ENCODE data around the gene CLPTM1L.
"Not testable (repeated sequence)": the region's sequence is repeated elsewhere in the genome, so short reads cannot be mapped to it uniquely, and the experiment has no call there.

The CLPTM1L gene

DNA sequence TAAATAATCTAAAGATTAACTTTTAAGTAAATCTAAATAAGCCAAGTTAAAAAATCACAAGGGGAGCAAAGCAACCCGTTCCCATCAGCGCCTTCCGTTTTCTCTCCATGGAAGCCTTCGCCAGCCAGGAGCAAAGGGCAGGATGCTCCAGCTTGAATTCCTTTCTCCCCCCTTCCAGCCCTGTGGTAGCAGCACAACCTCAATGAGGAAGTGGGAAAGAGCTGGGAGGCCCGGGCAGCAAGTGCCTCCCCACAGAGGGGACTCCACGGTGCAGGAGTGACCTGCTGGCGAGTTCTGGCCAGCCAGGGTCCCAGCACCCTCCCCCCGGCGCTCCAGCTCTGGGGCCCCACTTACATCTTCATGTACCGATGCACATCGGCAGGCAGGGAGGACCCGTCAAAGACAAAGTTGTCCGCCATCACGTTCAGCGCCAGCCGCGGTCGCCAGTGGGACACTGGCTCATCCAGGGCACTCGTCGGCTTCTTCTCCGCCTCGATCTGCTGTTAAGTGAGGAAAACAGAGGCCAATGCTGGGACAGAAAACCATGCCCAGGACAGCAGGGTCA is 6.3 kb downstream of the CLPTM1L start:
- no peak for DNase-seq

DNA sequence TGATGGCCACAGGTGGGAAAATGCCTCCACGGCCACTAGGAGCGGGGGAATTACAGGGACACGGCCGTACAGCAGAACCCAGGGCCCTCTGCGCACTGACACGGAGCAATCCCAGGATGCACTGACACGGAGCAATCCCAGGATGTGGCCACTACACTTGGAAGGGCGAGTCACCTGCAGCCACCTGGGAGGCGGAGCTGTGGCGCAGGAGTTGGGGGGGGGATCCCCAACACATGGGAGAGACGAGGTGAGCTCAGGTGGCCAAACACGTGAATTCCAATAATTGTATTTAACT is 6.8 kb downstream of the CLPTM1L start:
- DNase-seq: no peak

DNA sequence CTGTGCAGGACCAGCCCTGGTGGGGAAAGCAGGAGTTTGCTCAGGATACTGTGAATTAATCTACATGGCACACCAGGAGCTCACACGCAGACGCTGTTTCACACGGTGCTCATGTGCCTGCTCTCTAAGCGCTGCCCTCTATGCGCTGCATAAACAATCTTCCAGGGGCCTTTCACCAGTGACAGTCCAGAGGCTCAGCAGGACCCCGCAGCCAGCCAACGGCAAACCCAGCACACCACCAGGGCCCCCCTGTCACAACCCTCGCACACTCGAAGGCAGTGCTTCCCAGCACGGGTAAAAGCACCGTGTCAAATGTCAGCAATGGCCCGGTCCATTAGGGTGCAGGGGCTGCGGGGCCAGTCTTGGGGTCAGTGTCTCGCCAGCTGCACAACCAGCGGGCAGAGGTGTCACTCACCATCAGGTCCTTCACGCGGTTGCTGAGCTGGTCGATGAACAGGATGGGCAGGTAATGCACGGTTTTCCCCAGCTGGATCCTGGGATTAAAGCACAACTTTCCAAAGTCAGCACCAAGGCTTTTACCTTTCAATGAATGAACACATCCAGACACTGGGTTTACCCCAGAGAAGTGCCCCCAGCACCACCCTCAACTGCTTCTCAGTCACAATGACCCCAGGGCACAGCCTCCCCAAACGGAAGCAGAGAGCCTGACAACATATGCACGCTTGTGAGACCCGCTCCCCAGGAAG is 7.3 kb downstream of the CLPTM1L start:
- DNase-seq: no peak

DNA sequence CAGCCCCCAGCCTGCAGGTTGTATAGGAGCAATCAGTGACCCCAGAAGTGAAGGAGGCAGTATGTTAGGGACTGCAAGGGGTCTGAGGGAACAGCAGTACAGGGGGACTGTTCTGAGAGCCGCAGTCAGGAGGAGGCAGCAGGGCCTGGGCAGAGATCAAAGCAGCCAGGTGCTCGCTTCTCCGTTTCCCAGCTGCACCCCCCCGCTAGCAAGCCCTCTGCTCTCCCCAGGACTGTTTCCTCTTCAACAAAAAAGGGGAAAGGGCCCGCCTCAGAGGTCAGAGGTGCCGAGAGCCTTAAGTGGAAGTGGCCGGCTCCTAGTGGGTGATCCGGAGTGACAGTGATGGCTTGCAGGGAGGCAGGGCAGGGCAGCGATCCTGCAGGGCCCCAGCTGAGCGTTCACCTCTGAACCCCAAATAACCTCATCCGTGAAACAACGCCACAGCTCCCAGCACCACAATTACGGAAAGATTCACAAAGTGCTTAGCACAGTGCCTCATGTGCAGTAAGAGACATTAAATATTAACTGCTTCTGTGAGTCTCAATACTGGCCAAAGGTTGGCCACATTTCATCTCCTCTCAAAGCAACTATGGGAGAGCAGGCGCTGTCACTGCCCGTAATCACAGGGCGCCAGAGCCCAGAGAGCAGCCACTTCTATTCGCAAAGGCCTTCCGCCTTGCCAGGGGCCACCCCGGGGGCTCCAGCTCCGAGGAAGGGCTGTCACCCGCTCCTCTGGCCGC is 8.0 kb downstream of the CLPTM1L start:
- DNase-seq: no peak

DNA sequence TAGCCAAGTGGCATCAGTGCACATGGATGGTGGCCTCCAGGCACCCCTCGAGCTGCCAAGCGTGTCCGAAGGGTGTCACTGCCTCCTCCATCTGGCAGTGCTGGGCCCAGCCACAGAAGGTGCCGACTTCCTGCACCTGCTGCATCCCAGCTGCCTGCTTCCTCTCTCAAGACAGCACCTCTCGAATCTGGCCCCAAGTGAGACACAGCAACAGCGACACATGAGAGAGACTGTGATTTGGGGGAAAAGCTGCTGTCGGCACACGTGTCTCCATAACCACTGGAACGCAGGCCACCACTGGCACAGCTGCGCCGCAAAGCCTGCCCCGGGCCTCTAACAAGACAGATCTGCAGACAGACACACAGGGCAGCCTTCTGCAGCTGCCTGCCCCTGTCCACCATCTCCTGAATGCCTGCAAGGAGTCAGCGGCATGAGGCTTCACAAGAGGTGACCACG is 8.8 kb downstream of the CLPTM1L start:
- no peak for DNase-seq

DNA sequence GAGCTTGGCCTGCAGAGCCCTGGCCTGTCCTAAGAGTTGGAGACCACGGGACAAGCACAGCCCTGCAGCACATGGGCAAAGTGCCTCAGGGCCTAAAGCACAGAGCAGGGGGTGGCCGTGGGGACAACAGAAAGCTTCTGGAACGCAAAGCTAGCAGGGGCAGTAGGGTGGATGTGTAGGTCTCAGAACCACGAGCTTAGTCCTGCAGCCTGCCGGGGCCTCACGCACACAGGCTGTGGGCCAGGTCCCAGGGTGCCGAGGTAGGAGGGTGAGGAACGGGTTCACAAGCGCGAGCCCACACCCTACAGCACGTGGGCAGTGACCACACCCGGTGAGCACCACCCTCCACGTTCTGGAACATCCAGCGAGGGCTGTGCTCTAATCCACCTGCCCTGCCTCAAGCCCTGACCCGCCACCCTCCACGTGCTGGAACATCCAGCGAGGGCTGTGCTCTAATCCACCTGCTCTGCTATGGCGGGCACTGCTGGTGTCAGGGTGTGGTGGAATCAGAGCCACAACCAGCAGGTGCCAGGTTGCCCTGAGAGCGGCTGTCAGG is 9.3 kb downstream of the CLPTM1L start:
- no peak for DNase-seq

DNA sequence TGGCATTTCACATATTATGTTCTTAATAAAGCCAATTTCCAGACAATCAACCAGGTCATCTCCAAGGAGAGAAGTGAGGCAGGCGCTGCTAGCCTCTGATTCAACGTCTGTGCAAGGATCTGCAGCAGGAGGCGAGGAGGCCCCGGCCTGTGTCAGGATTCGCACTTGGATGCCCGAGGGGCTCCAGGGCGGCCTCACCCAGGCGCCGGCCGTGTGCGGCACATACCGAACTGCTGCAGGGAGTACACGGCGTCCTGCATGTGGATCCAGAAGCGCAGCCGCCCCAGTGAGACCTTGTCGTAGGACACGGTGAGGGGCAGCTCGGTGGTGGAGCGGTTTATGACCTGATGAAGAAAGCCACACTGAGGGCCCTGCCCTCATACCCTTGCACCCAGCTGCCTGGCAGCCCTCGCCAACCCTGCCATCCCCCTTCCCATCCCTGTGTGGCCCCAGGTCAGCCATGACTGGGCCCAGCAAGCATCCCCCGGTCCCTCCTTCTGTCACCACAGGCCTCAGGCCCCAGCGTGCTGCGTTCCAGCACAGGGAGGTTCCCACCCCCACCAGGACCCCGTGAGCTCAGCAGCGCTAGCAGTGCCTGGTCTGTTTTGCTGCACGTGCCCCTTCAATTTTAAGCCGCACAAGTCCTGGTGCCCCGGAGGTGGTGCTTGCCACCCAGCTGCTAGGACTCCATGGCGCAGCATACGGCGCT is 9.9 kb downstream of the CLPTM1L start:
- DNase-seq: no peak

DNA sequence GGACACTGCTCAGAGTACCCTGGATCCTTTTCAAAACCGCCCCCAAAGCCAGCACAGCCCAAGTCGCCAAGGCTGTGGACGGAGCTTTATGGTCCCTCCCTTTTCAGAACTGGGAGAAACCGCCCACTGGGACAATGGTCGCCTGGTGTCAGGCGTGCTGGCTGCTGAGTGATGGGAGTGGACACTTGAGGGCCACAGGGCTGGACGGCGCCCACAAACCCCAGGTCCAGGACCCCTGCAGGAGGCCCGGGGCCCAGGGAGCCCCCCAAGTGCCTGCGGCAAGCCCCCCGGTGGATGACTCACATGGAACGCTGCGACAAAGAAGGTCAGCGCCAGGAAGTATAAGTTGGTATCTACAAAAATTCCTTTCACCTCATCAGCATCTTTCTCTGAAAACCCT is 10.9 kb downstream of the CLPTM1L start:
- DNase-seq: no peak

DNA sequence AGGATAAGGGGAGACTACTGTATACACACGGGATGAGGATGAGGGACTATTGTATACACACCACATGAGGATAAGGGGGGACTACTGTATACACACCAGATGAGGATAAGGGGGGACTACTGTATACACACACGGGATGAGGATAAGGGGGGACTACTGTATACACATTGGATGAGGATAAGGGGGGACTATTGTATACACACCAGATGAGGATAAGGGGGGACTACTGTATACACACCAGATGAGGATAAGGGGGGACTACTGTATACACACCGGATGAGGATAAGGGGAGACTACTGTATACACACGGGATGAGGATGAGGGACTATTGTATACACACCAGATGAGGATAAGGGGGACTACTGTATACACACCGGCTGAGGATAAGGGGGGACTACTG is 11.6 kb downstream of the CLPTM1L start:
- not testable (repeated sequence) for DNase-seq

DNA sequence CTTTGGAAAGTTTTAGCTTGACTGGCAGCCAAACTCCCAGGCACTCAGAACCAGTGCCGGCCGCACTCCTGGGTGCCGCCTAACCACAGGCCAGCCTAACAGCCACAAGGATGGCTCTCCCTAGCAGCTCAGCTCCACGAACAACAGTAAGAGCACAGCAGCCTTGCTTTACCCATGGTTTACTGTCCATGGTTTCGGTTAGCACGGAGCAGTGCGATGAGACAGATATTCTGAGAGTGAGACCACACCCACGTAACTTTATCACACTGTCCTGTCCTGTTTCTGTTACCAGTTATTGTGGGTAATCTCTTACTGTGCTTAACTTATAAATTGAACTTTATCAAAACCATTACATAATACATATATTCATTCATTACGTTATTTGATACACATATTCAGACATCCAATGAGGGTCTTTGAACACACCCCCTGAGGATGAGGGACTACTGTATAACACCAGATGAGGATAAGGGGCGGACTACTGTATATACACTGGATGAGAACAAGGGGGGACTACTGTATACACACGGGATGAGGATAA is 12.4 kb downstream of the CLPTM1L start:
- DNase-seq: no peak

DNA sequence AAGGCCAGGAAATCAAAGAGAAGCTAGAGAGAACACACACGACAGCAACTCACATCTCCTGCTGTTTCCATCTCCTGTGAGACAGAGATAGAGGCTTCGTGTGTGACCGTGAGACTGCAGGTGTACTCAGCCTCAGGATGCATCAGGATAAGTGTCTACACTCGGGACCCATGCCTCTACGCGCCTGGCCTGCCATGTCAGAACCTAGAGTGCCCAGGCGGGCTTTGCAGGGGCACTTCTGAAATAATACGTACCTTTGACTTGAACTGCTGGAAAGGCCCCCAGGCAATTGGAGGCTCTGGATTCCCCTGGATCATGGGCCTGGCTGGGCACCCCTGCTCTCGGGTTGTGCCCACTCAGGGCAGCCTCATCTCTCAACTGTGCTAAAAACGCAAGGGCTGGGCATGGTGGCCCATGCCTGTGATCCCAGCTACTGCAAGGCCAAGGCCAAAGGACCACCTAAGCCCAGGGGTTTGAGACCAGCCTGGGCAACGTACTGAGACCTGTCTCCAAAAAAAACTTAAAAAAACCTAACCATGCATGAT is 13.0 kb downstream of the CLPTM1L start:
- no peak for DNase-seq

DNA sequence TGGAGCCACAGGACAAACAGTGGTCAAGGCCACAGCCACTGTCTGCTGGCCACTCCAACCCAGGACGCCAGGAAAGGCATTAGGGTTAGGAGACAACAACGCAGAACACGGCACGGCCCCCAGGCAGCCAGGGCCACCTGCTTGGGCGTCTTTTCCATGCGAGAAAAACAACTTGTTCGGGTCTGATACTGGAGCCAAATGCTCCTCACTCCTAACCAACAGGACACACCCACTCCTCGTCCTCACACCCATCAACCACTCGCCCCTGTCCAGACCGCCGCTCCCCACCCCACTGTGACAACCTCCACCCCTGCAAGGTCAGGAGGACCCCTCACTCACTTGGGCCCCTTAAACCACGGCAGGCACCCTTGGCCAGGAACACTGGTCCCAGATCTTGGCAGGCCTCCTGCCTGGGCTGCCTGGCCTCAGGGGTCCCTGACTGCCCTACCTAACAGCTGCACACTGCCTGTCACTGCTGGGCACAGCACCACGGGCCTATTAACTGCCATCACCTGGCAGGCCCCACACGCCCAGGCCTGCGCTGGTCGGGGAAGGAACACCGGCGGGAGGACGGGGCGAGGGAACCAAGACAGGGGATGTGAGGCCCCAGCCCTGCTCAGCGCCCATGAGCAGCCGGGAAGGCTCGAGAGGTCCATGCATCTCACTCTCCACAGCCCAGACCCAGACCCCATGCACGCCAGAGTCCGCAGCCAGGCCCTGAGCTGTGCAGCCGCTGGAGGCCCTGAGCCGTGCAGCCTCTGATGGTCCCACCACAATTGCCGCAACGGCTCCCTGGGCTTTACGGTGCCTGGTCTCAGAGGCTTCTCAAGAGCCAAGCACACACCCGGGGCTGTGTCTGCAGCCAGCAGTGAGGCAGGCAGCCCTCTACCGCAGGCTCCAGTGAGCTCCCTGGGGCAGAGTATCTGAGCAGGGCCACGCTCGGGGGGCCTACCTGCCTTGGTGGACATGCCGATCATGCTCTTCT is 13.8 kb downstream of the CLPTM1L start:
- DNase-seq: no peak

DNA sequence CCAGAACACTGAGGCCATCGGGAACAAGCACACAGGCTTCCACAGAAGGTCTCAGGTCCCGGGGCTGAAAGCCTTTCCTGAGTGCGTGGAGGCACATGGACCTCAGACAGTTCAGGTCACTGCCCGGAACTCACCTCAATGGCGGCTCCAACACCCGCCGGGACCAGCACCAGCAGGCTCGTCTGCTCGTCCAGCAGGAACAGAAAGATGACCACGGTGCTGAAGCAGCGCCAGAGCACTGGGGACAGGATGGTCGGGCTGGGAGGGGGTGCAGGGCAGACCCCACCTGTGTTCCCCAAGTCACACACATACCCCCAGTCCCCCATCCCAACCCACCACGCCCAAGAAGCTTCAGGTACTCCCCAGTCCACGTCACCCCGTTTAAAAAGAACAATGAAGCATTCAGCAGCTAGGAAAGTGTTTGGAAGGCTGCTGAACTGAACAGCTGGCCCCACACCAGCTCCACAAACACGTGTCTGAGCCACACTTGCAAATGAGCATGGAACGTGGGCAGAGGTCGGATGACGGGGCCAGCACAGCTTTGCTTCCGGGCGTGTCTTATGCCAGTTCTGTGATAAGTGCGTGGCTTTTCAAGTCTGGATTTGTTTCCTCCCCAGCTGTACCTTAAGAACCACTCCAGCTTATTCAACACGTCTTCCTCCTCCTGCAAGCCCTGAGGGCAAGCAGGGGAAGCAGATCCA is 14.6 kb downstream of the CLPTM1L start:
- no peak for DNase-seq

DNA sequence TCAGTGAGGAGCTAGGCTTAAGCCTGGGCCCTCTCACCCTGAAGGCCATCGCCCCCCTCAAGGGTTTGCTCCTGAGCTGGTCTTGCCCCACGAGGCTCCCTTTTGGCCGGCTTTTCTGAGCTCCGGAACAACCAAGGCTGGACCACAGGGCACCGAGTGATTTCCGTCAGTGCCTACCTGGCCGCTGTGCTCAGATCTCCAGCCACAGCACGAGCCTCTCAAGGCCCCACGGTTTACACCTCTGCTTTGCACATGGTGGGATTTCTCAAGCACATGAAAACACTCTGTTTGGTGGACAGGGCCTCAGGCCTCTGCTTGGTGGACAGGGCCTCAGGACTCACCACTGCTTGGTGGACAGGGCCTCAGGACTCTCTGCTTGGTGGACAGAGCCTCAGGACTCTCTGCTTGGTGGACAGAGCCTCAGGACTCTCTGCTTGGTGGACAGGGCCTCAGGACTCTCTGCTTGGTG is 15.8 kb downstream of the CLPTM1L start:
- DNase-seq: no peak

DNA sequence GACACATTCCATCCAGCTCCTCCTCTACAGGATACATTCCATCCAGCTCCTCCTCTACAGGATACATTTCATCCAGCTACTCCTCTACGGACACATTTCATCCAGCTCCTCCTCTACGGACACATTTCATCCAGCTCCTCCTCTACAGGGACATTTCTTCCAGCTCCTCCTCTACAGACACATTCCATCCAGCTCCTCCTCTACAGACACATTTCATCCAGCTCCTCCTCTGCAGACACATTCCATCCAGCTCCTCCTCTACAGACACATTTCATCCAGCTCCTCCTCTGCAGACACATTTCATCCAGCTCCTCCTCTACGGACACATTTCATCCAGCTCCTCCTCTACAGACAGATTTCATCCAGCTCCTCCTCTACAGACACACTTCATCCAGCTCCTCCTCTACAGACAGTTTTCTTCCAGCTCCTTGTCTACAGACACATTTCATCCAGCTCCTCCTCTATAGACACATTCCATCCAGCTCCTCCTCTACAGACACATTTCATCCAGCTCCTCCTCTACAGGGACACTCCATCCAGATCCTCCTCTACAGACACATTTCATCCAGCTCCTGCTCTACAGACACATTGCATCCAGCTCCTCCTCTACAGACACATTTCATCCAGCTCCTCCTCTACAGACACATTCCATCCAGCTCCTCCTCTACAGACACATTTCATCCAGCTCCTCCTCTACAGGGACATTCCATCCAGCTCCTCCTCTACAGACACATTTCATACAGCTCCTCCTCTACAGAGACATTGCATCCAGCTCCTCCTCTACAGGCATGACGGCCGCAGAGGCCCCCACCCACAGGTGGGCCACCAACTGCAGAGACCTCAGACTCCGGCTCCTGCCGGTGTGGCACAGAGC is 16.4 kb downstream of the CLPTM1L start:
- not testable (repeated sequence) for DNase-seq

DNA sequence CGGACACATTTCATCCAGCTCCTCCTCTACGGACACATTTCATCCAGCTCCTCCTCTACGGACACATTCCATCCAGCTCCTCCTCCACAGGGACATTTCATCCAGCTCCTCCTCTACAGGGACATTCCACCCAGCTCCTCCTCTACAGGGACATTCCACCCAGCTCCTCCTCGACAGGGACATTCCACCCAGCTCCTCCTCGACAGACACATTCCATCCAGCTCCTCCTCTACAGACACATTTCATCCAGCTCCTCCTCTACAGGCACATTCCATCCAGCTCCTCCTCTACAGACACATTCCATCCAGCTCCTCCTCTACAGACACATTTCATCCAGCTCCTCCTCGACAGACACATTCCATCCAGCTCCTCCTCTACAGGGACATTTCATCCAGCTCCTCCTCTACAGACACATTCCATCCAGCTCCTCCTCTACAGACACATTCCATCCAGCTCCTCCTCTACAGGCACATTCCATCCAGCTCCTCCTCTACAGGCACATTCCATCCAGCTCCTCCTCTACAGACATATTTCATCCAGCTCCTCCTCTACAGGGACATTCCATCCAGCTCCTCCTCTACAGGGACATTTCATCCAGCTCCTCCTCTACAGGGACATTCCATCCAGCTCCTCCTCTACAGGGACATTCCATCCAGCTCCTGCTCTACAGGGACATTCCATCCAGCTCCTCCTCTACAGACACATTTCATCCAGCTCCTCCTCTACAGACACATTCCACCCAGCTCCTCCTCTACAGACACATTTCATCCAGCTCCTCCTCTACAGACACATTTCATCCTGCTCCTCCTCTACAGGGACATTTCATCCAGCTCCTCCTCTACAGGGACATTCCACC is 17.8 kb downstream of the CLPTM1L start:
- DNase-seq: not testable (repeated sequence)

DNA sequence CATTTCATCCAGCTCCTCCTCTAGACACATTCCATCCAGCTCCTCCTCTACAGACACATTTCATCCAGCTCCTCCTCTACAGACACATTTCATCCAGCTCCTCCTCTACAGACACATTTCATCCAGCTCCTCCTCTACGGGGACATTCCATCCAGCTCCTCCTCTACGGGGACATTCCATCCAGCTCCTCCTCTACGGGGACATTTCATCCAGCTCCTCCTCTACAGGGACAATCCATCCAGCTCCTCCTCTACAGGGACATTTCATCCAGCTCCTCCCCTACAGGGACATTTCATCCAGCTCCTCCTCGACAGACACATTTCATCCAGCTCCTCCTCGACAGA is 18.4 kb downstream of the CLPTM1L start:
- not testable (repeated sequence) for DNase-seq

DNA sequence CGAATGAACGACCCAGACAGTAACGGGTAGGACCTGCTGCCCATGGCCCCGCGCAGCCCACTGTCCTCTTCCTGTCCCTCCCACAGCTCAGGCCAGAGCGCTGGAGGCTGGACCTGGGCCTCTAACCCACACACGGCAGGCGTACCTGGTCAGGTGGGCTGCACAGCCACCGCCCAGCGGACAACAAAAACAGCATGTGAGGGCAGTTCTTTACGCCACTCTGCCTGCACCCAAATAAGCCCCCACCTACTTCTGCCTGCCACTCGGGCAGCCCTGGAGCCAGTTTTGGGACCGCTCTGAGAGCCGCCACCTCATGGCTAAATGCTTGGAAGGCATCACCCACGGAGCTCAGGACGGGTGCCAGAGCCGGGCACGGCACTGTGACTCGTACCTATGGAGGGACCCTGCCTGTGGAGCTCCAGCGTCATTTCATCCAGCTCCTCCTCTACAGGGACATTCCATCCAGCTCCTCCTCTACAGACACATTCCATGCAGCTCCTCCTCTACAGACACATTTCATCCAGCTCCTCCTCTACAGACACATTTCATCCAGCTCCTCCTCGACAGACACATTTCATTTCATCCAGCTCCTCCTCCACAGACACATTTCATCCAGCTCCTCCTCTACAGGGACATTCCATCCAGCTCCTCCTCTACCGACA is 18.9 kb downstream of the CLPTM1L start:
- DNase-seq: no peak
